Activated CD4-positive, CD25-positive, alpha-beta regulatory T cell treated with anti-CD3 and anti-CD28 coated beads, Interleukin-2, amount 50 U/mL, for 24 hours (primary cell): Measurements from ENCODE around the gene RAB17.
A peak's percentile ranks its signal among the peaks of the same experiment; 100 is the strongest.
"Not testable (repeated sequence)": the region's sequence is repeated elsewhere in the genome, so short reads cannot be mapped to it uniquely, and the experiment has no call there.

ENCODE experiments used
- ATAC-seq, 2 donors: fragments of 150-1000 bp; cut with Tn5 transposase; one replicate each; pipeline ENCODE4 v1.10.0; 2021; ENCODE audit warnings: mild to moderate bottlenecking in 1 of 2, moderate library complexity in 1 of 2

The RAB17 gene

DNA sequence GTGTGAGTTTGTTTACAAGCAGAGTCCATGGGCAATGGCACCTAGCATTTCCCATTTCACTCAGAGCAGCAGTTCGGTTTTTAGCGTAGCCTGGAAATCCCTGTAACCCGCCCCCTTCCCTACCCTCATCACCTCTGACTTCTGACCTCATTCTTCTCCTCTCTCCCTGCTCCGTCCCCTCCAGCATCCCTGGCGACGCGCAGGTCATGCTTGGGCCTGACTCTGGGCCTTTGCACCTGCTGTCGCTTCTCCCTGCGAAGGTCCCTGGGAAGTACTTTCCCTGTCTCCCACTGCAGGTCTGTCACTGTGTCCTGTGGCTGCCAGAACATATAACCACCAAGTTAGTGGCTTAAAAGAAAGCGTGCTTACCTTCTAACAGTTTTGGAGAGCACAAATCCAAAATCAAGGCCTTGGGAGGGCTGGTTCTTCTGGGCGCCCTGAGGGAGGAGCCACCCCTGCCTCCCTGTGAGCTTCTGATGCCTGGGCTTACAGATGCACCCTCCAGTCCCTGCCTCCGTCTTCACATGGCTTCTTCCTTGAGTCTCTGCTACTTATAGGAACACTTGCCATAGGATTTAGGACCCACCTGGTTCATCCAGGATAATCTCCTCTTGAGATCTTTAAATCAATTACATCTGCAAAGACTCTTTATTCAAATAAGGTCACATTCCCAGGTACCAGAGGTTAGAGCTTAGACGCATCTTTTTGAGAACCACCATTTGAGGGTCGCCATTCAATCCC, 8.1 kb upstream of the RAB17 start:
- no peak for ATAC-seq

DNA sequence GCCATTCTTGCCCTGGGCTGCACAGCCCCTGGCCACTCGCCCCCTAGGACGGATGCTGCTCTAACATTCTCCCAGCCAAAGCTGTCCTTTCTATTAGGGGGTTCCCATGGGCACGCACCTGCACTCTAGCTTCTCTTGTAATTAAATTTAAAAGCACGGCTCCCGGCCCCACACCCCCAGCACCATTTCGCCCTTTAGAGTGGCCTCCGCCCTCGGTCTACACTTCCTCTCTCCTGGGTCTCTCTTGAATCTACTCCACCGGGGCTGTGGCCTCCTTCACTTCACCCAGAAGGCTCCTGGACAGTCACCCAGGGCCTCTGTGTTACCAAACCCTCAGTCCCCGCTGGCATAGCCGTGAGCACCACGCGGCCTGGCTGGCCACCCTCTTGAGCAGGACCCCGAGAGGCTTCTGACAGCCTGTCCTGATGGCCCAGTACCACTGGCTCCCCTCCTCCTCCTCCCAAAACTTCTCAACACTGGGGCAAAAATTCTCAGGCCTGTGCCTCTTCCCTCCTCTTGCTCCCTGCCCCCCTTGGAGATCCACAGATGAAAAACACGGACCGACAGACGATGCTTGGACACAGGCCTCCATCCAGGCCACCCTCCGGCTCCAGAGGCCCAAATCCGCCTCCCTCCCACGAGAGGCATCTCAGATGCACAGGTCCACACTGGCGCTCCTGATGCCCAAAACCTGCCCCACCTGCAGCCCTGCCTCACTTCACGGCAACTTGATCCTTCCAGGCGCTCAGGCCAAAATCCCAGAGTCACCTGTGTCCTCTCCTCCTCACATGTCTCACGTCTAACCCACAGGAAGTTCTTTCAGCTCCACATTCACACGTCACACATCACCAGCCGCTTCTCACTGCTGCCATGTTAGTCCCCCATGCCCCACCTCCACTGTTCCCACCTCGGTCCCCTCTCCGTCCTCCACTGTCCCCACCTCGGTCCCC, 6.9 kb upstream of the RAB17 start:
- ATAC-seq = no peak

DNA sequence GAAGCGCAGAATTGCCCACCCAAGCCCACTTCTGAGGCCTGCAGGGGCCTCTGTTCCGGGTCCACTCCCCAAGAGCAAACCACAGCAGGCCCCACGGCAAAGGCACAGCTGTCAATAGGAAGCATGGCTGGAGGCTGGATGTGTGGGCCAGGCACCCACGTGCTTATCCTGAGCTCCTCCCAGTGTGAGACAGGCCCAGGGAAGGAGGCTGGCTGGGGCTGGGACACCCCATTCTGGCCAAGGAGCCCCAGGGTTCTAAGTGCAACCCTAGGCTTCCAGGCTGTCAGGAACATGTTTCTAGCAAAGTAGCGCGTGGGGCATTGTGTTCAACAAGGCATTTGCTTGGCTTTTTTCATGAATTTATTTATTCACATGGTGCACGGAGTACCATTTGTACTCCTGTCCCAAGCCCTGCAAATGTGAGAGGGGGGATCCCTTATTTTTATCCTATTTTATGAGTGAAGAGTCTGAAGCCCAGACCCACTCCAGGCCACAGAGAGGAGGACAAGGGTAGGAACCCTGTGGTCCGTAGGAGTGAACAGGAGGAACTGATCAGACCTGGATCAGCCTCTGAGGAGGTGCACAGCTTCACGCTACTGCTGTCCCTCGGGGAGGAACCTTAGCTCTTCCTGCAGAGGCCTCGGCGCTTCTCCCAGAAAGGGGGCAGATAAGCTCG, 6.1 kb upstream of the RAB17 start:
- no peak for ATAC-seq

DNA sequence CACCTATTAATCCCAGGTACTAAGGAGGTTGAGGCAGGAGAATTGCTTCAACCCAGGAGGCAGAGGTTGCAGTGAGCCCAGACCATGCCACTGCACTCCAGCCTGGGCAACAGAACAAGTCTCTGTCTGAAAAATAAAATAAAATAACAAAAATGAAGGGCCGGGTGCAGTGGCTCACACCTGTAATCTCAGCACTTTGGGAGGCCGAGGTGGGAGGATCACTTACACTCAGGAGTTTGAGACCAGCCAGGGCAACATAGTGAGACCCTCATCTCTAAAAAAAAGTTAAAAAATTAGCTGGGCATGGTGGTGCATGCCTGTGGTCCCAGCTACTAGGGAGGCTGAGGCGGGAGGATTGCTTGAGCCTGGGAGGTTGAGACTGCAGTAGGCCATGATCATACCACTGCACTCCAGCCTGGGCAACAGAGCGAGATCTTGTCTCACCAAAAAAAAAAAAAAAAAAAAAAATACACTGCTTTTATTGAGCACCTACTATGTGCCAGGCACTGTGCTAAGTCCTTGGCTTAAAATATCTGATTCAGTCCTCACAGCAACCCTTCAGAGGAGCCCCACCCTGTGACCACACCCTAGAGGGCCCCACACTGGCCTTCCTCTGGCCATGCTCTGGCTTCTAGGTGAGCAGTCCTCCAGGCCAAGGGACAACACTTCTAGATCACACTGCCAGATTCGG, 5.4 kb upstream of the RAB17 start:
- not testable (repeated sequence) for ATAC-seq

DNA sequence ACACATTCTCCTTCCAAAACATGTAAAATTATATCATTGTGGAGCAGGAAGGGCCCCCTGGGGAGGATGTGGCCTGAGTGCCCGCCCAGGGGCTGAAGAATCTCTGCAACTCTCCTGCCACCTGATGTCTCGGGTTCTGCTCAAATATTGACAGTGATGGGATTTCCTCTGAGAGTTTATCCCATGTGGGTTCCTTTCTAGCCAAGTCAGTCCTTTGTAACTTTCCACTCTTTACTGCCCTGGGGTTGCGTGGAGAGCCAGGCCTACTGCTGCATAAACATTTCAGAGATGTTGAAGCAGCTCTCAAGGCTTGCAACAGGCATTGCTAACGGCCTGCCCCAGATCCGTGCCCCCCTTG, 4.0 kb upstream of the RAB17 start:
- ATAC-seq = no peak

DNA sequence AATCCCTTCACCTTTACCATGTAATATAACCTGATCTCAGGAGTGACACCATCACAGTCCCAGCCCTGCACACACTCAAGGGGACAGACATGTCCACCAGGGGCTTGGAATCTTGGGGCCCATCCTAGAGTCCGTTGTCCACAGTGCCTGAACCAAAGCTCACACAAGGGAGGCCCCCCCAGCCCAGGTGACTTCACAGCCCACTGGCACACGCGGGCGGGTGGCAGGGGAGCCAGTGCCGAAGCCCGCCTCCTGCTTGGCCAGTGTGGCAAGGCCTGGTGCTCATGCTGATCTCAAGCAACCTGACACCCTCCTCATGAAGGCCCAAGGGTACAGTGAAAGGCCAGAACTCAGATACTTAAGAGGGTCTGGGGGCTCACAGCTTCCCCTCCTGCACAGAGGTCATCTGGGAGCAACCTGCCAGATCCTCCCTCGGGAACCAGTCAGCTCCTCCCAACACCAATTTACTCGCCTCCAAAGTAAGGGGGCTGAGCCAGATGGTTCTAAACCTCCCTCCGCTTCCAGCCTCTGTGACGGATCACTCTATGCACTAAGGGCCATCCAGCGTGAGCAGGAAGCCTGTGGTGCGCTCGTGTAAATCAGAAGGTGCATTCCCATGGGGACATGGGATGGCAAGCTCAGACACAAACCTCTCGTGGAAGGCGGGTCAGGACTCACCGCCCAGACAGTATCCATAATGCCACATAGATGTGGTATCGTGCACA, 3.2 kb upstream of the RAB17 start:
- no peak for ATAC-seq

DNA sequence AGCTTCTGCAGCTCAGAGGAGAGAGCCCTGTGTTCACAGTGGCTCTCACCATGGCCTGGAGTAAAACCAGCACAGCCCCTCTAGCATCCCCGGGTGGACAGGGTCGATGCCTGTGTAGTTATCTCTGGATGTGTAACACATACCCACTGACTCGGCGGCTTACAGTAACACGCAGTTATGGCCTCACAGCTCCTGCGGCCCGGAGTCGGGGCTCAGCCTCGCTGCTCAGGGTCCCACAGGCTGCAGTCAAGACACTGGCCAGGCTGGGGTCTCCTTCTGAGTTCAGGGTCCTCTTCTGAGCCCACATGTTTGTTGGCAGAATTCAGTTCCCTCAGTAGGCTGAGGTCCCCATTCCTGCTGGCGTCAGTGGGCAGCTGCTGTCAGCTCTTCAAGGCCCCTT, 2.5 kb upstream of the RAB17 start:
- no peak for ATAC-seq

DNA sequence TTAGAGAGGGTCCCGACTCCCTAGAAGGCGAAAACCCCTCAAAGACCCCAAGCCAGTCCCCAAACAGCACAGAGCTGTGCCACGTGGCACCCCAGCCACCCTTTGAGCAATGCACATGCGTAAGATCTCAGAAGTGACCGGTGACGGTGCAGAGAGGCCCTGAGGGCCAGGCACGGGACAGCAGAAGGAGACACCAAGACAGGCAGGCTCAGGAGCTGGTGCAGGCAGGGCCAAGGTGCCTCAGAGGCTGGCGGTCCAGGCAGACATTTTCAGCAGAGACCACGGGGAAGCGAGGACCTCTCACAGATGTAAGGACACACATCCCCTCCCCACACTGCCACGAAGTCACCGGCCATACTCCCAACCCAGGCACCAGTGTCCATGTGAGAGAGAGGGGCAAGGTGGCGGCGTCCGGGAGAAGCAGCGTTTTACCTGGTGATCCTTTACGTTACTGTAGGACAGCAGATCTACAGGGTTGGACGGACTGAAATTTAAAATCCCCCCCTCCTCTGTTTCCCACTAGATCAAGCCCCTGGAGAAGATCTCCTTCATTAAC, 2.0 kb upstream of the RAB17 start:
- no peak for ATAC-seq

DNA sequence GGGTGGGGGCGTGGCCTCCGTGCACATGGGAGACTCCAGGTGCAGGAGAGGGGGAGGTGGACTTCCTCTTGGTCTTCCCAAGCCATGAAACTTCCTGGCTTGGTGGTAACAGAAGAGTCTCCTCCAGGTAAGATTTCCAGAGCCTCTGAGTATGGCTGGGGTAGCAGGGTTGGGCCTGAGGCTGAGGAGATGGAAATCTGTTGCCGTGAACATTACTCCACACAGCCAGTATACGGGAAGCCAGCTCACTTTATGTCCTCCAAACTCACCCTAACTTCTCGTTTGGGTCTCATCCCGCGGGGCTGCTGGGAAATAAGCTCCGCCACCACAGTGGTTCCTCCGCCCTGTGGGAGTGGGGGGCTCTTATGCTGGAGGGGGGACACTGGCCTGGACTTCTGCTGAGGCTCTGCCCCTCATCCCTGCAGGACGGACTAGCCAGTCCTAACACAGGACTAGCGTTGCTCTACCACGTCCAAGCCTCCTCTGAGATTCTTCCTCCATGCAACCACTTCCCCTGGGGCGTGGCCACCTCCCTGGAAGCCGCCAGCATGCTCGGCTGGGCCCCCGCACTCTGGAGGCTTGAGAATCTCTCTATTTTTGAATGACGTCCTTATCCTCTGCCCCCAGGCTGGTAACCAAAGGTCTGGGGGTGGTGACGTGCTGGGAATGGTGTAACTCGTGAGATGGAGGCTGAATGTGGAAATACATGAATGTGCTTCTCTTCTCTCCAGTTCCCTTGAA, 777 bp upstream of the RAB17 start:
- ATAC-seq = no peak

DNA sequence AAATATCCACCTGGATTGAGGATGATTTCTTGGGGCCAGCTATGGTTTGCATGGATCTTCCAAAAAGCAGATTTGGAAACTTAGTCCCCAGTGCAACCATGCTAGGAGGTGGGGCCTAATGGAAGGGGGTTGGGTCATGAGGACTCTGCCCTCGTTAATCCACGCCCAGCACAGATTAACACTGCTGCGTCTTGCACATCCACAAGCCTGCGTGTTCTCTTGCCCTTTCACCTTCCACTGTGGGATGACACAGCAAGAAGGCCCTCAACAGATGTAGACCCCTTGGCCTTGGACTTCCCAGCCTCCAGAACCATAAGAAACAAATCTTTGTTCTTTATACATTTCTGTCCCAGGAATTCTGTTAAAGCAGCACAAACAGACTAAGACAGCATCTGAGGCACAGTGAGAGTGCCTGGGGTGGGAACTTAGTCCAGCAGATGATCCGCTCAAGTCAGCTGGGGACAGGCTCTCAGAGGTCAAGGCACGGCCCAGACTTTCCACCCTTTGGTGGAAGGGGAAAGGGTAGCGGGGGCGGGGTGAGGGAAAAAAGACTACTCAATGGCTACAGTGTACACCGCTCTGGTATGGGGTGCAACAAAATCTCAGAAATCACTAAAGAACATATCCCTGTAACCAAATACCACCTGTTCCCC, 2.4 kb downstream of the RAB17 start:
- no peak for ATAC-seq

DNA sequence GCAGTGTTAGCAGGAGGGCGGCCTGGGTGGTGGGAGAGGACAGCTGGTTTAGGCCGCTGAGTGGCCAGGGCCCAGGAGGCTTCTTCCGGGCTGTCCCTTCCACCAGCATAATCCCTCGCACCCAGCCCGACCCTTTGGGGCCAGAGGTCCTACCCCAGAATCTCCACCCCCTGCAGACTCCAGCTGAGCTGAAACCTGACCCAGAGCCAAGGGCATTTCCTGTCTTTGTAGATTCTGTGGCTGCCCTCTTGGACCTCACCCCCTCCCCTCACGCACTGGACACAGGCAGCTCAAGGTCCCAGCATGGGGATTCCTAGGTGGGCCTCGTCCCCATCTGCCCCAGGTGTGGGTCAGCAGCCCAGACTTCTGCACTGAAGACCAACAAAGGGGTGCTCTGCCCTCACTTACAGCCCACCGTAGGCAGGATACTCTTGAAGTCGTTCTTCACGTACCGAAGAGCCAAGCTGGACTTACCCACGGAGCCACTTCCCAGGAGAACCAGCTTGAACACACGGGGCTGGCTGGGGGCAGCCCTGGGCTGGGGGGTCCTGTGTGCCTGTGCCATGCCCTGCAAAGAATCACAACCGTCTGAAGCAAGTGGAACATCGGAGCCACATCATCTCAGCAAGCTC, 4.8 kb downstream of the RAB17 start:
- no peak for ATAC-seq

DNA sequence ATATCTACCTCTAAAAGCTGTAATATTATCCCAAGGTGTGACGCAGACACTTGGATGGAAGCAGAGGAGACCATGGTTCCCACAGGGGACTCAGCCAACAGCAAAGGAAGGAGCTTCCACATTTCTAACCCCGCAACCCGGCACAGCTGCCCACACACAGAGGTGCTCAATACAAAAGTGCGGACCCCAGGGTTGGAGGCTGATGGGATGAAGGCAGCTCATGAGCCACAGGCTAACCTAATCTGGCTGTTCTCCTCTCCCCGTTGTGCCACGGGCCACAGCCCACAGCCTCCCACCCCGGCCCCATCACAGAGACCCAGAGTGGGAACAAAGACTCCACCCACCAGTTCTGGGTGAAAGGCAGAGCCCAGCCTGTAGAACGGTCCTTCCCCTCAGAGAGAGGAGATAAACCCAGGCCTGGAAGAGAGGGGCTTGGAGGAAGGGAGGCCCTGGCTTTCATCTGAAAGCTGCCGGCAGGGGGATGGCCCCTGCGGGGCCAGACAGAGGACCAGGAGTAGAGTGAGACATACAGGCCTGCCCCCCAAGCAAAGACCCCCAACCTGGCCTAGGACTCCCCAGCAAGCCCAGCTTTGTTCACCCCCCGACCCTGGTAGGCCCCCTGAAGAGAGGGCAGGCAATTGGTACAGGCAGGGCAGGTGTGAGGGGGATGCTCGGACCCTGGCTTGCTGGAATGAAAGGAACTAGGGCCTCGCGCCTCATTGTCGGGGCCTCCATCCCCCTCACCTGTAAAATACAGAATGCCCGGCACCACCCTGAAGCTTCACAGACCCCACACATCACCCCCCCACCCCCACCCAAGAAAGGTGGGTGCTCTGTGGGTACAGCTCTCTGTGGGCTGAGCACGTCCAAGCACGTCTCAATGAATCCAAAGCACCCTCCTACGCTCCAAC, 6.9 kb downstream of the RAB17 start:
- no peak for ATAC-seq

DNA sequence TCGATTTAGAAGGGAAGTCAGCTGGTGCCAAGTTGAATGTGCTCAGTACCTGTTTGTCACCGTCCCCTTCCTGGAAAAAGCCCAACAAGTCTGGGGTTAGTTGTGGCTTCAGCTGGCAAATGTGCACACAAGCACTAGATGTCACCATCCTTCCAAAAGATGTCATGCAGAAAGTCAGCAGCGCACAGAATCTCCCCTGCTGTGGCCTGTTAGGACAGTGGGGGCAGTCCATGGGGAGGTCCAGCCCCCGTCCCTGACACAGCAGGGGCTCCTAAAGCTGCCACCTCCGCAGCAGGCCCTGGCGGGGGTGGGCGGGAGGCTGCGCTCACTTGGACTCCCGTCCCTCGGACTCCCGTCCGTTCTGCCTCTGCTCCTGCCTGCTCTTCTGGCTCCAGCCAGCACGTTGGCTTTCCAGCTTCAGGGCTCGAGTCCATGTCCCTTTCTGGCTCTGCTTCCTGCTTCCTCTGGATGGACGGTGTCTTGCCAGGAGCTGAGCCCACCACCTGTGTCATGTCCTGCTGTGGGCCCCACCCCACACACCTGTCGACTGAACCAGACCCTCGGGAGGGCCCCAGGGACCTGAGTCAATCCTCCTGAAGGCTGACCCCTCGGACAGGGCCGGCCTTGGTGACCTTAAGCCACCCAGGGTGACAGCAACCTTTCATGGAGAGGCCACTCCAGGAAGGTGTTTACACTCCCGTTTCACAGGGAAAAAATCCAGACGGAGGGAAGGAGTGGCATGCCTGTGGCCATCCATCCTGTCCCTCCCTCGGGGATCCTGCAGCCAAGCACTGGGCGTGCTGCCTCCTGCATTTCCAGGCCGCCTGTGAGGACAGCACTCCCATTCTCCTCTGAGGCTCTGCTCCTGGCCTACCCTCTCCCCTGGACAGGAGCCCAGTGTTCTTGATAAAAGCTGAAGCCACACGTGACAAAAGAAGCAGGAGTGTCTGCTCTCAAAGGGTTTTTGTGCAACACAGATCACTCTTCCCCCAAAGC, 8.5 kb downstream of the RAB17 start:
- ATAC-seq = peak; percentile 80 to 88

DNA sequence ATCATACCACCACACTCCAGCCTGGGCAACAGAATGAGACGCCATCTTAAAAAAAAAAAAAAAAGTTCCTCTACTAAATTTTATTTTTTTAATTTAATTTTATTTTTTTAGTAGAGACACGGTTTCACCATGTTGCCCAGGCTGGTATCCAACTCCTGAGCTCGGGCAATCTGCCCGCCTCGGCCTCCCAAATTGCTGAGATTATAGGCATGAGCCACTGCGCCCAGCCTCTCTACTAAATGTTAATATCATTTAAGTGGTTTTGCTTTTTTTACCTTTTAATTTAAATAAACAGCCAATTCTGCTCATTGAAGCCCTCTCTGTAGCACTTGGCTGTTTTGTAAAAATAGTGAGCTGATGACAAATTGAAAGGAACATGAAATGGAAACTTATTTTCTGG, 9.2 kb downstream of the RAB17 start:
- no peak for ATAC-seq

DNA sequence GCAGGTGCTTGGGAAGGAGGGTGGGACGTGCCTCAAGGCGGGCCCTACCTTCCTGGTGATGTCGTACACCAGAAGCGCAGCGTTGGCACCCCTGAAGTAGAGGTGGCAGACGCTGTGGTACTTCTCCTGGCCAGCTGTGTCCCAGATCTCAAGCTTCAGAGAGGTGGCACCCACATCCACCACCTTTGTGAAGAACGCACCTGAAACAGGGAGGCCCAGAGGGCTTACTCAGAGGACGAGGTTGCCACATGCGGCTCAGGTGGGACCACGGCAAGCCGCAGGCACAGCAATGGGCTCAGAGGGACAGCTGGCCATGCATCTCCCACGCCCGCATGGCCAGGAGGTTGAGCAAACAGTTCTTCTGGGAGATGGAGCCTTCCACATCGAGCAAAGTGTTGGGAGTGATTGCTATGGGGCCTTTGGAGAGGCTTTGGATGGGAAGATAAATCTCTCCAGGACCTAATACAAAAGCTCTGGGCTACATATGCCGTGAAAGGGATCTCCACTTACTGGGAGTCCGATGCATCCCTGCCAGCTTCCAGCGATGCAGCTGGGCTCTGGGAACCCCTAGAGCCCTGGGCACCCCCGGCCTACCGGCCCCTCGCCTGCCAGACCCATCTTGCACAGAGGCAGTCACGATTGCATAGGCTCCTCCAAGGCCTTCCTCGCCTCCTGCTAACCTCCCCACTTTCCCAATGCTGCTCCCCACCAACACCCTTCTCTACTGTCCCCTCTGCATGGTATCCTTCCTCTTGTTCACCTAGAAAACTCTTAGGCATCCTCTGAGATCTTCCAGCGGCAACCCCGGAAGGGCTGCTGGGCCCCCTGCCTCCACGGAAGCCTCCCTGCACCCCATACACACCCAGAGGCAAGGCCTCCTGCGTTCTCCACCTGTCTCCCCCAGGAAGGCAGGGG, 12.3 kb downstream of the RAB17 start:
- ATAC-seq = no peak

DNA sequence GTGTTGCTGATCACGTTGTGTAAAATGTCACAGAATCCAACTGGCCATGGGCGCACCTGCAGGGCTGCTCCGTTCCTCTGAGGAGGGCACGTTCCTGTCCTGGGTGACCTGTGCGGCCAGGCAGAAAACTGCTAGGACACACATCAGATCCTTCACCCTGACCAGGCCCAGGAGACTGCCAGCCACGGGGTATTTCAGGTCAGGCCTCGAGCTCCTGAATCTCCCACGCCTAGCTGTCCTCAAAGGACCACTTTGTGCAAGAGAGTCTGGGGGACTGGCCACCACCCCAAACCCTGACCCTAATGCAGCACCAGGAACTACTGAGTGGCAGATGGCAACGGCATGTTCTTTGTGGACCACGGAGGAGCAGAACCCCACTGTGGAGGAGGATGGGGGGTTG, 13.1 kb downstream of the RAB17 start:
- no peak for ATAC-seq

DNA sequence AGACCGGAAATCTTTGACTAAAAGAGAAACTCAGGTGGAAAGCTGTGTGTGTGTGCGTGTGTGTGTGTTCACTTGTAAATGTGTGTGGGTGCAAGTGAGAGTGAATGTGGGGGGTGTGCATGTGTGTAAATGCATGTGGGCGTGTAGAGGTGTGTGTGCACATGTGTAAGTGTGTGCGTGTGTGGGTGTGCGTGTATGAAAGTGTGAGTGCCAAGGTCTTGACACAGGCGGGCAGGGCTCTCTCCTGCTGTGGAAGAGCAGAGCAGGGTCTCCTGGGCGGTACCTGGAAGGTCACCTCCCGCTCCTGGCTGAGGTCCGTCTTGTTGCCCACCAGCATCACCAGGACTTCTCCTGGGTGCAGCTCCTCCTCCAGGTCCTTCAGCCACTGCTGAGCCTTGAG, 13.6 kb downstream of the RAB17 start:
- ATAC-seq = no peak
